GM20000 (cell line): ENCODE results near the gene AVL9.

Experiments used
- DNase-seq: peaks from one replicate; pipeline ENCODE4 v3.0.0; 2012; ENCODE audit warnings: low spot score
- CTCF ChIP-seq: IDR thresholded peaks from 2 replicates; pipeline ENCODE4 v1.5.1; 2012; ENCODE audit warnings: mild to moderate bottlenecking, control low read depth; ENCODE audit errors: extremely low read depth, missing control alignments

Gene AVL9

DNA sequence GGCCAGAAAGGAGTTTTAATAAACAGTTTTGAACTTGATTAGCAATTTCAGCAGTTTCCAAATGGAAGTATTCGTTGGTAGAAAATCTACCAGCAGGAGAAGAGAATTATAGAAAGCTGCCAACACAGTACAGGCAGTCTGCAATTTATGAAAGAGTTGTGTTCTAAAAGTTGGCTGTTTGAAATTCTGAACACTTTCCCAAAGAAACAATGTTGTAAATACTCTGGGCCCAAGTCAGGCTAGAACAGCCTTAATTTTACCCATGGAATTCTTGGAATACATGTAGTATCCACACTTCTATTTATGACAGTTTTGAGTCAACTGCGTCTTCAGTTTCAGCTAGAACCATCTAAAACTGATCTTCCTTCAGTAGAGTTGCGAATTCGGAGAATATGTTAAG, 42.5 kb downstream of the AVL9 start:
- no peak for TF ChIP-seq CTCF
- no peak for DNase-seq

DNA sequence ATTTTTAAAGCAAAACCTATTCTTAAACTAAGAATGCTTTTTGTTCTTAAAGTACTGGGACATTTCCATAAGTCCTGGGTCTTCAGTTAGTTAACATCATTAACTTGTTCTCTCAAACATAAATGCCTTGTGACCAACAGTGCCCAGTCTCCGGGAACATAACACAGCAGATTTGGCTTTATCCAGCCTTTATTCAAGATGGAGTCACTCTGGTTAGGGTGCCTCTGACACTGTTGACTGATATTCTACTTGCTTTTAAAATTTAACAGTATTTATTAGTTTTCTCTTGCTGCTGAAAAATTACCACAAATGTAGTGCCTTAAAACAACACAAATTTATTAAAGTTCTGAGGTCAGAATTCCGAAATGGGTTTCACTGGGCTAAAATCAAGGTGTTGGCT, 44.1 kb downstream of the AVL9 start:
- no peak for TF ChIP-seq CTCF
- DNase-seq: no peak

- no peak for DNase-seq
Measured at GRCh38 chr7:32539919-32540531, 44.7 kb downstream of the AVL9 start.

GRCh38 chr7:32542595-32542994, 47.3 kb downstream of the AVL9 start:
- DNase-seq: no peak
- no peak for TF ChIP-seq CTCF

More at GRCh38 chr7:32539919-32540531, 44.7 kb downstream of the AVL9 start:
- no peak for TF ChIP-seq CTCF

DNA sequence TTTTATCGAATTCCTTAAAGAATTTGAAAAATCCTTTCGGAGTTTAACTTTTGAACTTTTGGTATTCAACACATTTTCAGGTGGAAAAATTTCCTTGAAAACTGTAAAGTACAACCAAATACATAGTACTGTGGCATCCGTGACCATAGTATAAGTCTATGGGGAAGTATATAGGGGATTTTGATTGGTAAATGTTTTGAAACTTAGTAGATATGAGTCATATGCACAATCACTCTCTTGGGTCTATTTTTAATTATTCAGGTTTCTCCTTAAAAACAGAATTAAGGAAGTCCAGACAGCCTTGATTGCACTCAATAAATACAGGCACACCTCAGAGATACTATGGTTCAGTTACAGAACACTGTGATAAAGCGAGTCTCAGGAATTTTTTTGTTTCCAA, 64.2 kb downstream of the AVL9 start:
- TF ChIP-seq CTCF: no peak
- DNase-seq: no peak

- no peak for TF ChIP-seq CTCF
- DNase-seq: no peak
Measured at GRCh38 chr7:32560075-32560474, 64.8 kb downstream of the AVL9 start.

DNA sequence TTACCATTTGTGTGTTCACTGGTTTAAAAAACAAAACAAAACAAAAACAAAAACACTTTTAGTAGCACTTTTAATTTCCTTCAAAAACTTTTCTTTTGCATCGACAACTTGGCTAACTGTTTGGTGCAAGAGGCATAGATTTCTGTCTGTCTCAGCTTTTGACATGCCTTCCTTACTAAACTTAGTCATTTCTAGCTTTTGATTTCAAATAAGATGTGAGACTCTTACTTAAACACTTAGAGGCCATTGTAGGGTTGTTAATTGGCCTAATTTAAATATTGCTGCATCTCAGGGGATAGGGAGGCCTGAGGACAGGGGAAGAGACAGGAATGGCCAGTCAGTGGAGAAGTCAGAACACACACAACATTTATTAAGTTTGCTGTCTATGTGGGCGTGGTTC, 66.3 kb downstream of the AVL9 start:
- DNase-seq: no peak
- no peak for TF ChIP-seq CTCF
